CD4-positive, alpha-beta T cell treated with Interferon alpha-2 for 1 hour (primary cell): ENCODE measurements around the gene IRX2.

Source experiments
- DNase-seq, 2 donors: peaks; one replicate each; pipeline ENCODE4 v3.0.0-alpha.2; 2020 to 2022

Gene IRX2

DNA sequence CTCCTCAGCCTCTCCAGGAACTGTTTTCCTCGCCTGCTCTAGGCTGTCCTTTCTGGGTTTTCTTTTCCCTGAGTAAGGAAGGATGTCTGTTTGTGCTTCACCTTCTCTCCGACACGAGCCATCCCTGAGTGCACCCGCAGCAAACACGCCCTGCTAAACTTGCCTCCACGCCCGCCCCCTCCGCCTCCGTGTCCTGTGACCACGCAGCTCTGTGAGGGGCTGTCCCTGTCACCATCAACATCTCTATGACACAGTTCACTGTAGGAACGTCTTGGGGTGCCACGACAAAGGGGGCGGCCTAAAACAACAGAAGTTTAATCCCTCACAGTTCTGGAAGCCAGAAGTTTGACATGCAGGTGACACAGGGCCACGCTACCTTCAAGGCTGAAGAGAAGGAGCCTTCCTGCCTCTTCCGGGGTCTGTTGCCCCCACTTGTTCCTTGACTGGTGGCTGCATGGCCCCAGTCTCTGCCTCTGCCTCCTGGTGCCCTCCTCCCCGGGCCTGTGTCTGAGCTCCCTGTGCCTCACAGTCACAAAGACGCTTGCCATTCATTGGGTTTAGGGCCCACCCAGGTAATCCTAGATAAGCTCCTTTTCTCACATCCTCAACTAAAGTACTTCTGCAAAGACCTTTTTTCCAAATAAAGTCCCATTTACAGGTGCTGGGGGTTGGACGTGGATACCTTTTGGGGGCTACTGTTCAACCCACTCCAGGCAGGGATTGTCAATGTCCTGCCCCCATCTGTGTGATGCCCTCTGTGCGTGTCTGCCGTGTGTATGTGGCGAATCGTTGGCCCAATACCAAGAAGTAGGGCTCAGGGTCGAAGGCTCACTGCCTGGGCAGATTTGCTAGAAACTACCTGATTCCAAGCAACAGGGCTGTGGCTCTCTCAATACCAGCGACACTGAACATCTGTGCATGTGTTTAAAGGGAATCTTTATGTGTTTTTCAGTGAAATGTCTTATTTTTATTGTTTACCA lies 39.7 kb downstream of the IRX2 start:
- DNase-seq = no peak

- DNase-seq = no peak
Observed at GRCh38 chr5:2710910-2711309, 40.6 kb downstream of the IRX2 start.

GRCh38 chr5:2709976-2710689 lies 41.3 kb downstream of the IRX2 start:
- DNase-seq = no peak

DNA sequence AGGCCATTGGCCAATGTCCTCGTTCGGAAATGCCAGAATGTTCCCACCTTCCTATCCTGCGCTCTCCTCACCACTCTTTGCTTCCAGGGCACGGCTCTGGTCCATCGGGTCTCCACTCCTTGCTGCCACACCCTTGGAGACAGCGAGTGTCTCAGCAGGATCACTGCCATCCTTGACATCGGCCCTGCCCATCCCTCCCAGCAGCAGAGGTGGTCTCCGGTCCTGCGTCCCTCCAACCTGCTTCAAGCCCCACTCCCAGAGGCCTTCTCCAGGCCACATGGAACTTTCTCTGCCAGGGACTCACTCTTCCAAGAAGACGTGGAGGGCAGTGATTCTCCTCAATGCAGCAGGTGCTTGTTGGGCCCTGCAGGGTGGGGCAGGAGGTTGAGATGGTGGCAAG lies 42.7 kb downstream of the IRX2 start:
- DNase-seq = no peak

DNA sequence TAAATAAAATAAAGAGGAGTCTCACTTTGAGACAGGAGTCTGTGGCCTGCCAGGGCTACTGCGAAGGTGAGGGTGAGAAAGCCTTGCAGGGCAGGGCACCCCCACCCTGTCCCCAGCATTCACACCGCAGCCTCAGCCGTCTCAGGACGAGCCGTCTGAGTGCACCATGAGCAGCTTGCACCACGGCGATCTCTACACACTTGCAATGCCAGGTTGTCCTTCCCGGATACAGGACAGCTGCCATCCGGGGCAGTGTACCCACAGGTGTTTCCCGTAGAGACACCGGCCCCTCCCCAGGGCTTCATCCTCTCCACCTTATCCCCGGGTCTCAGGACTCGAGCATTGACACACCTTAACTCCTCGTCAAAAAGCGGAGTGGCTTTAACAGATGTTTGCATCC lies 43.3 kb downstream of the IRX2 start:
- DNase-seq = no peak

- no peak for DNase-seq
Observed at GRCh38 chr5:2705861-2706260, 45.6 kb downstream of the IRX2 start.

GRCh38 chr5:2704806-2705645 lies 46.5 kb downstream of the IRX2 start:
- no peak for DNase-seq

- DNase-seq = no peak
Observed at GRCh38 chr5:2704111-2704510, 47.4 kb downstream of the IRX2 start.

DNA sequence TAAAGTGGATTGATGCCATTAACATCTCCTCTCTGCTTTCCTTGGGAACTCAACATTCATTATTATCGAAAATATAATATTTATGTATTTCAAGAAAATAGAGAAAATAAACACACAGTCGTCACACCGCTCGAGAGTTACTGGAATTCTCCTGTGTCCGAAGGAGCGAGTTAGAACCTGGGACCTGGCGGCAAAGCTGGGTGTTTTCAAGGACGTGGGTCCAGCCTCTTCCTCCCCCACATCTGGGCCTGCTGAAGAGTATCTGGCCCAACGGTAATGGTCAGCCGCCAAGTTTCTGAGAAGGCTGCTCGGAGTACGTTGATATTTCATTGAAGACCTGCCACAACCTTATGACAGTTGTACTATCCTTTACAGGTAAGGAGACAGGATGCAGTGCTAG lies 47.9 kb downstream of the IRX2 start:
- no peak for DNase-seq

DNA sequence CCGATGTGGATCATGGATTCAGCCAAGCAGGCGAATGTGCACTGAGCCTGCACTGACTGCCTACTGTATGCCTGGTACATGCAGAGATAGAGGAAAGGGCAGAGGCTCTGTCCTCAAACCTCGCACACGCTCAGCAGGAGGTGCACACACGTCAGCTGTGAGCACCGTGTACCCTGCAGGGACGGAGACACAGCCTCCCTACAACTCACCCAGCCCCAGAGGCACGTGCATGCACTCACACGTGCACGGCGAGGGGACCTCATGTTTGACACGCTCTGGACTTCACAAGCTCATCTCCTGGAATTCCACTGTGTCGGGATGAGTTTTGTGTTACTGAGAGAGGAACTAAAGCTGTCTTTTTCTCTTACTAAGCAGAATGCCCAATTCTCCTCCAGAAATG lies 48.4 kb downstream of the IRX2 start:
- no peak for DNase-seq

GRCh38 chr5:2702096-2702879 lies 49.2 kb downstream of the IRX2 start:
- no peak for DNase-seq

DNA sequence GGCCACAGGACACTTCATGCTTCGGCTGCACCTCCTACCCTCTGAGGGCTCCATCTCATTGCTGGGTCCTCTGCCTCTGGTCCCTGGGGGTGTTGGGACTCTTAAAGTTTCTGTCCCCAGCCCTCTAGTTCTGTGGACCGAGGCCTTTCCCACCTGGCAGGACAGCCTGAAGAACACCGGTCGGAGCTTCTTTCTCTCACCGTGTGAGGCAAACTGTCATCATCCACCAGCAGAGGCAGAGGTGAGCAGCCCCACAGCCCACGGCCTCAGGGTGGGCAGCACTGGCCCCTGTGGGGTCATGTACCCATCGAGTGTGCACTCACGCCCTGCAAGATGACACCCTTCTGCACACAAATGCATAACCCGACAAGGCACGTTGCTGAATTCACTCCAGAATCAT lies 49.9 kb downstream of the IRX2 start:
- DNase-seq = no peak

DNA sequence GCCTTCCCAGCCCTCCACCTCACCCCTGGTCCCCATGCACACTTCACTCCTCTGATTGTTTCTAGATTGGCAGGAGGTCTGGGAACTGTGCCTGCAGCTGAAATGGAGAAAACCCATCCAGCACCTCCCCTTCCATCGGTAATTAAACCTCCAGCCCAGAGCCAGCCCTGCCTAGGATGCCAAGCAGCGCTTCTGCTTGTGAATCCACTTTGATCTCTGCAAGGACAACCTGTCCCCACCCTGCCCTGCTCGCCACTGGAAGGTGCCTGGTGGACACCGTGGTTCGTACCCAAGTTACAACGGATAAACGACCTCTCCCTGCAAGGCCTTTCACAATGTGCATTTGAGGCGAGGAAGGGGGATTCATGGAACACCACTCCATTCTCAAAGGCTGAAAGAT lies 50.6 kb downstream of the IRX2 start:
- DNase-seq = no peak

- no peak for DNase-seq
Observed at GRCh38 chr5:2699686-2700085, 51.8 kb downstream of the IRX2 start.

GRCh38 chr5:2699231-2699630 lies 52.2 kb downstream of the IRX2 start:
- no peak for DNase-seq

- DNase-seq = no peak
Observed at GRCh38 chr5:2698581-2698980, 52.9 kb downstream of the IRX2 start.

DNA sequence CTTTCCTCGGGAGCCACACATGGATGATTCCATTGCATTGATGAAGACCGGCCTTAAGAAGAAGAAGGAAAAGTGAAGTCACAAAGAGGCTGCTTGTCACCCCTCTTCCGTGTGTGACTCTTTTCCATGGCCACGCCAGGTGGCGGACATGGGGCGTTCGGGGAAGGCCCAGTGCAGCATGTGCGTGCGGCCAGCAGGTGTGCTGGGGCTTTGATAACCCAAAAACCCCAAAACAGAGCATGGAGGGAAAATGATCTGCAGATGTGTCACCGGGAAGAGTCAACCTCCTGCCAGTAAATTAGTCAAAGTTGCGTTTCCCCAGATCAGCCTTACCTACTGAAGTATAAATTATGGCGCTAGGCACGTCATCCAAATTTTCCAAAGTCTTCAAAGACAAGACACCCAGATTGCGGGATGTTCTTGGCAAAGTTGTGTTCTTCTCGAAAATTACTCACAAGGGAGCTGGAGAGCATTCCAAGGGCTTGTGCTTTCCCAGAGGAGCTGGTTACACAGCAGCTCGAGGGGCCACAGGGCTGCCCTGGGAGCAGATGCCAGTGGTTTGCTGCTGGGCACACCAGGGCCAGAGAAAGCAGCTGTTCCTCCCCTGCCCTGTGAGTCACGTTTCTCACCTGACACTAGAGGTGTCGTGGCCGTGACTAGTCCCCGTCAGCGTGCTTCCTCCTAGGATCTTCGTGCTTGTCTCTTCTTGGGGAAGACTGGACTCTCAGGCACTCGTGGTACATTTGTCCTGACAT lies 53.9 kb downstream of the IRX2 start:
- DNase-seq = no peak

GRCh38 chr5:2697041-2697440 lies 54.4 kb downstream of the IRX2 start:
- DNase-seq = no peak
